NT2/D1 (cell line): ENCODE measurements around the gene SURF1.

Experiments used
- SUZ12 ChIP-seq: IDR thresholded peaks from 2 replicates; pipeline ENCODE4 v1.6.1; 2011; ENCODE audit not compliant: insufficient read length, insufficient read depth; ENCODE audit errors: extremely low read depth
- YY1 ChIP-seq: IDR thresholded peaks from 2 replicates; pipeline ENCODE4 v1.6.1; 2011; ENCODE audit not compliant: insufficient read length, insufficient read depth
- ZNF274 ChIP-seq: IDR thresholded peaks from 2 replicates; pipeline ENCODE4 v1.6.1; 2011; ENCODE audit warnings: mild to moderate bottlenecking, low read depth, low read length

- TF ChIP-seq ZNF274 (no peak), SUZ12 (no peak), YY1 (no peak)
These were observed 3.5 kb downstream of the SURF1 start for GRCh38 chr9:133352635-133353340.
